HepG2 (cell line): ENCODE results near the gene FAM118B. TPM values are rescaled to one million over a fixed set of nuclear protein-coding genes. Genes with fewer than 3 reads are reported as not detected.

ENCODE experiments used
- ARID2 ChIP-seq: sonication (generic); formaldehyde crosslinking; IDR thresholded peaks from 2 replicates; pipeline ENCODE4 v1.8.1; 2022; ENCODE audit warnings: mild to moderate bottlenecking, missing genetic modification reagents, borderline replicate concordance
- CENPT ChIP-seq: sonication (generic); formaldehyde crosslinking; IDR thresholded peaks from 2 replicates; pipeline ENCODE4 v1.8.0; 2022; ENCODE audit warnings: low read depth, mild to moderate bottlenecking, moderate library complexity, missing genetic modification reagents
- CREBL2 ChIP-seq: sonication (generic); formaldehyde crosslinking; IDR thresholded peaks from 2 replicates; pipeline ENCODE4 v1.8.1; 2023; ENCODE audit warnings: missing genetic modification reagents, mild to moderate bottlenecking, borderline replicate concordance
- E2F1 ChIP-seq: sonication (generic); formaldehyde crosslinking; IDR thresholded peaks from 2 replicates; pipeline ENCODE4 v1.5.0; 2020; ENCODE audit warnings: missing genetic modification reagents
- FOXK2 ChIP-seq: fragments of 450-650 bp; IDR thresholded peaks from 2 replicates; pipeline ENCODE4 v1.6.1; 2016
- GABPA ChIP-seq, 2 experiments: IDR thresholded peaks; 2 replicates each; pipeline ENCODE4 v1.6.1; 2011 to 2016; ENCODE audit warnings: low read depth in 2 of 2, low read length in 1 of 2, missing biosample characterization in 1 of 2, missing genetic modification characterization in 1 of 2
- KLF11 ChIP-seq: IDR thresholded peaks from 2 replicates; pipeline ENCODE4 v1.6.1; 2016; ENCODE audit warnings: missing compliant biosample characterization
- MXI1 ChIP-seq: IDR thresholded peaks from 3 replicates; pipeline ENCODE4 v1.6.1; 2012; ENCODE audit warnings: low read depth, low read length, inconsistent platforms, borderline replicate concordance
- MYNN ChIP-seq: sonication (generic); formaldehyde crosslinking; IDR thresholded peaks from 2 replicates; pipeline ENCODE4 v1.4.0; 2020; ENCODE audit warnings: mild to moderate bottlenecking, low read depth, missing genetic modification reagents
- NAIF1 ChIP-seq: sonication (generic); formaldehyde crosslinking; IDR thresholded peaks from 2 replicates; pipeline ENCODE4 v1.5.0; 2020; ENCODE audit warnings: mild to moderate bottlenecking, missing genetic modification reagents, borderline replicate concordance
- NFE2L2 ChIP-seq: fragments of 150-350 bp; IDR thresholded peaks from 2 replicates; pipeline ENCODE4 v1.6.1; 2014; ENCODE audit warnings: low read length
- PHF5A ChIP-seq: IDR thresholded peaks from one replicate; pipeline ENCODE4 v1.6.1; 2018; ENCODE audit warnings: low read depth, missing genetic modification reagents; ENCODE audit not compliant: unreplicated experiment
- RAD21 ChIP-seq: fragments of 450-650 bp; formaldehyde crosslinking; IDR thresholded peaks from 2 replicates; pipeline ENCODE4 v1.5.0; 2020; ENCODE audit warnings: mild to moderate bottlenecking
- RFXAP ChIP-seq: sonication (generic); formaldehyde crosslinking; IDR thresholded peaks from 2 replicates; pipeline ENCODE4 v1.4.0; 2020; ENCODE audit warnings: missing genetic modification reagents, borderline replicate concordance
- SMC3 ChIP-seq: IDR thresholded peaks from 2 replicates; pipeline ENCODE4 v1.6.1; 2011; ENCODE audit warnings: low read length, improper control_type of control experiment
- SNAI1 ChIP-seq: sonication (generic); formaldehyde crosslinking; IDR thresholded peaks from 2 replicates; pipeline ENCODE4 v1.5.0; 2020; ENCODE audit warnings: mild to moderate bottlenecking, missing genetic modification reagents, borderline replicate concordance
- TBX2 ChIP-seq: sonication (generic); formaldehyde crosslinking; IDR thresholded peaks from 2 replicates; pipeline ENCODE4 v1.5.0; 2020; ENCODE audit warnings: missing genetic modification reagents, mild to moderate bottlenecking, borderline replicate concordance
- ZFP90 ChIP-seq: sonication (generic); formaldehyde crosslinking; IDR thresholded peaks from 2 replicates; pipeline ENCODE4 v1.8.0; 2022; ENCODE audit warnings: missing genetic modification reagents, mild to moderate bottlenecking, inconsistent platforms, borderline replicate concordance
- ZNF10 ChIP-seq: sonication (generic); formaldehyde crosslinking; IDR thresholded peaks from 2 replicates; pipeline ENCODE4 v1.4.0; 2020; ENCODE audit warnings: mild to moderate bottlenecking, low read depth, missing genetic modification reagents, borderline replicate concordance
- ZNF12 ChIP-seq: sonication (generic); formaldehyde crosslinking; IDR thresholded peaks from 2 replicates; pipeline ENCODE4 v1.5.0; 2020; ENCODE audit warnings: missing genetic modification reagents
- ZNF253 ChIP-seq: sonication (generic); formaldehyde crosslinking; IDR thresholded peaks from 2 replicates; pipeline ENCODE4 v1.8.0; 2022; ENCODE audit warnings: mild to moderate bottlenecking, missing genetic modification reagents, borderline replicate concordance
- ZNF337 ChIP-seq: sonication (generic); formaldehyde crosslinking; IDR thresholded peaks from 2 replicates; pipeline ENCODE4 v1.5.1; 2020; ENCODE audit warnings: missing genetic modification reagents, low read depth, mild to moderate bottlenecking, borderline replicate concordance
- ZNF530 ChIP-seq: sonication (generic); formaldehyde crosslinking; IDR thresholded peaks from 2 replicates; pipeline ENCODE4 v1.5.0; 2020; ENCODE audit warnings: low read depth, mild to moderate bottlenecking, missing genetic modification reagents
- ZNF674 ChIP-seq: sonication (generic); formaldehyde crosslinking; IDR thresholded peaks from 2 replicates; pipeline ENCODE4 v1.5.0; 2020; ENCODE audit warnings: low read depth, mild to moderate bottlenecking, missing genetic modification reagents
- ZNF781 ChIP-seq: sonication (generic); formaldehyde crosslinking; IDR thresholded peaks from 2 replicates; pipeline ENCODE4 v1.5.1; 2020; ENCODE audit warnings: borderline replicate concordance, mild to moderate bottlenecking, missing genetic modification reagents; ENCODE audit errors: not compliant biosample characterization
- ZSCAN20 ChIP-seq: sonication (generic); formaldehyde crosslinking; IDR thresholded peaks from 2 replicates; pipeline ENCODE4 v1.4.0; 2020; ENCODE audit warnings: missing genetic modification reagents, mild to moderate bottlenecking, borderline replicate concordance
- ZSCAN25 ChIP-seq: sonication (generic); formaldehyde crosslinking; IDR thresholded peaks from 2 replicates; pipeline ENCODE4 v1.8.0; 2022; ENCODE audit warnings: mild to moderate bottlenecking, missing genetic modification reagents
- polyA plus RNA-seq, 8 experiments: library from polyadenylated mRNA; depleted of rRNA in 3 of 8; stranded (reverse) in 7 of 8; unstranded in 1 of 8; fragments of >200 nt; fragmentation: Illumina TruSeq in 4 of 8; extraction: Trizol in 4 of 8; gene quantifications; 2 replicates each; pipeline versions ENCODE4 v1.2.1 to v1.2.3, GENCODE V29; 2011 to 2016; ENCODE audit warnings: low read depth in 4 of 8, missing spikeins in 1 of 8, mixed read lengths in 1 of 8; ENCODE audit not compliant: insufficient read depth in 1 of 8
- total RNA-seq, 5 experiments: library from RNA; depleted of rRNA; stranded (reverse); fragments of >200 nt; fragmentation: Illumina TruSeq; extraction: Trizol; gene quantifications; 2 replicates each; pipeline ENCODE4 v1.2.3, GENCODE V29; 2016; ENCODE audit warnings: low read depth in 1 of 5
- TF ChIP-seq, protein P1 (sequence below): sonication (generic); formaldehyde crosslinking; IDR thresholded peaks from 2 replicates; pipeline ENCODE4 v1.4.0; 2020; ENCODE audit warnings: mild to moderate bottlenecking, missing genetic modification reagents

The FAM118B gene
- total and polyA plus RNA-seq, 2 of the 13 experiments (the other 11 are each of a cell fraction or from before 2014, with no cell fraction given) = 10.2 to 25.7 TPM

GRCh38 chr11:126186708-126187529 is 24.7 kb upstream of the FAM118B start (continued):
- TF ChIP-seq SMC3 (peak; percentile 19; the same call in 1 of the 2 replicates), ZNF253 (CRISPR knock-in tag) (no peak), NFE2L2 (no peak), RFXAP (CRISPR knock-in tag) (no peak), ZNF674 (CRISPR knock-in tag) (no peak), ZNF530 (CRISPR knock-in tag) (no peak), ZNF10 (CRISPR knock-in tag) (no peak), ARID2 (CRISPR knock-in tag) (no peak), ZSCAN20 (CRISPR knock-in tag) (0 out of 2 replicates have a peak, but pooled peaks have one; percentile 41), ZNF337 (CRISPR knock-in tag) (no peak), RAD21 (CRISPR knock-in tag) (peak; percentile 63), CENPT (no peak), PHF5A (CRISPR knock-in tag) (no peak), ZNF12 (CRISPR knock-in tag) (no peak), NAIF1 (CRISPR knock-in tag) (no peak), MYNN (CRISPR knock-in tag) (no peak), ZSCAN25 (CRISPR knock-in tag) (peak; percentile 98), ZNF781 (CRISPR knock-in tag) (no peak), MXI1 (no peak), E2F1 (CRISPR knock-in tag) (peak; percentile 50; the same call in 1 of the 2 replicates), TBX2 (CRISPR knock-in tag) (no peak), CREBL2 (CRISPR knock-in tag) (no peak), GABPA (IDR thresholded peaks at IDR 0.05; ENCODE audit: low read depth, low read length) (no peak), GABPA (CRISPR knock-in tag; IDR thresholded peaks at IDR 0.05; ENCODE audit: low read depth) (no peak), ZFP90 (CRISPR knock-in tag) (0 out of 2 replicates have a peak, but pooled peaks have one; percentile 29), SNAI1 (CRISPR knock-in tag) (no peak; the same call in 1 of the 2 replicates), FOXK2 (no peak), KLF11 (CRISPR knock-in tag) (no peak)
- TF ChIP-seq, protein P1, sequence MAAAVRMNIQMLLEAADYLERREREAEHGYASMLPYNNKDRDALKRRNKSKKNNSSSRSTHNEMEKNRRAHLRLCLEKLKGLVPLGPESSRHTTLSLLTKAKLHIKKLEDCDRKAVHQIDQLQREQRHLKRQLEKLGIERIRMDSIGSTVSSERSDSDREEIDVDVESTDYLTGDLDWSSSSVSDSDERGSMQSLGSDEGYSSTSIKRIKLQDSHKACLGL (CRISPR knock-in tag) = peak; percentile 30; the same call in 1 of the 2 replicates
